HG02970 (cell line): ENCODE measurements around the gene KCNQ1.

Experiments
- ATAC-seq: cut with Tn5 transposase; IDR thresholded peaks from one replicate; pipeline ENCODE4 v1.9.1; 2021; ENCODE audit warnings: mild to moderate bottlenecking, moderate library complexity, moderate number of reproducible peaks; ENCODE audit not compliant: unreplicated experiment, low FRiP score

Gene KCNQ1

DNA sequence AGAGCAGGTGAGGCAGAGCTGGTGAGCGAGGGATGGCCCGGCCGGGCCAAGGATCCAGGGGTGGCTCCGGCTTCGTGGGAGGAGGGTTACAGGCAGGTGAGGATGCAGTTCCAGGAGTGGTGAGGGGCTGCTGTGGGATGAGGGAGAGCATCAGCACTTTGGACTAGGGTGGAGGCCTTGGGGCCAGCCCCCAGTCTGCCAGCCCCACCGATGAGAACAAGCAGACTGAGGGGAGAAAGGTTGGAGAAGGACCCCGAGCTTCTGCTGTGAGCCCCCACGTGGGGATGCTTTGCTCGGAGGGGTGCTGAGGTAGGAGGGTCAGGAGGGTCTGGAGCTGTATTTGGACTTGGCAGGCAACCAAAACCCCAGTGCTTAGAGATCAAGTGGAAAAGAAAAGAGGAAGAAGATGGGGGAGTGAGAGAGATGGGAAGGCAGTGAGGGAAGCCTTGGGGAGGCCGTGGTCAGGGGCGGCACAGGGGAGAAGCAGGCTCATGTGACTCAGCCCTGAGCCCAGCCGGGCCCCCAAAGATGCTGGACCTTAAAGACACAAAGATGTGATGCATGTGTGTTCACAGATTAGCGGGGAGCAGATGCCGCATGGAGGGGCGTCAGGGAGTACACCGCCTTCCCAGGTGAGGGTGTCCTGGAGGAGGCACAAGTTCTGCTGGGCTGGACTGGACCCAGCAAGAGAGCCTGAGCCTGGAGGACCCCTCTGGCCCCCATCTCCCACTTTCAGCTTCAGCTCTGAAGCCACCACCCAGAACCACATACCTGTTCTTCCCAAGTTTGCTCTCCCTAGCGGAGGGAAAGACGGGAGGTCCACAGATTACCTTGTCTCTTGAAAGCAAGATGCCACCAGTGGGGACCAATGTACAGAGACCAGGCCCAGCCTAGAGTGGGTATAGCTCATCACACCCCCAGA lies 349.5 kb downstream of the KCNQ1 start:
- ATAC-seq: no peak

DNA sequence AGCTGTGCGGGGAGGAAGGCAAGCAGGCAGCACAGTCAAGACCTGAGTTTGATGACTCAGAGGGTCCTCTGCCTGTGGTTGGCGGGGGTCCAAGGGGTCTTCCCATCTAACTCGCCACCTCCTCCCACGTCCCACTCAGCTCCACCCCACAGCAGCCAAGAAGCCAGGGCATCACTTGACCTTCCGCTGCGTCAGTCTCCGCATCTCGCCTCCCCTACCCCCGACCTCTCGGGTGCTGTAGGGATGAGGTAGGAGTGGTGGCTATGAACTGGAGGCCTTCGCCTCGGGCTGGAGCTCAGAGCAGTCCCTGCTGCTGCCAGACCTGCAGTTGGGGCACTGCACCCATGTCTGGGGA lies 350.1 kb downstream of the KCNQ1 start:
- ATAC-seq: no peak

DNA sequence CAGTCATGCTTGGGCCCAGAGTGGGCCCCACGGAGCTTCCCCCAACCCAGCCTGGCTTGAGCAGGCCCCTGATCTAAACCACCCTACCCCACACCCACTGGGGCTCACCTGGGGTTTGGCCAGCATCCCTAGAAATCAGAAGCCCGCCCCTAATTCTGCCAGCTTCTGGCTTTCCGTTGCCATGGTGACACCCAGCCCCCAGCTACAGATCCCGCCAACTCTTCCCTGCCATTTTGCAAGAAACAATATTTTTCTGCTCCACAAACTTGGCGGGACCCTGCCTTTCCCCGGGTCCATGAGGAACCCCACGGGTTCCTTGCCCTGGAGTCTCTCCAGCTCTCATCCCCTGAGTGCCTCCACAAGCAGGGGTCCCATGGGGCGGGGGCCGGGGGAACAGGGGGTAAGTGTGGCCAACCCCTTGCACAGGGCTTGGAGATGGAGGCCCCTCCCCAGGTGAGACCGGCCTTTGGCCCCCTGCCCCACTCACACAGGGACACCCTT lies 350.7 kb downstream of the KCNQ1 start:
- no peak for ATAC-seq

DNA sequence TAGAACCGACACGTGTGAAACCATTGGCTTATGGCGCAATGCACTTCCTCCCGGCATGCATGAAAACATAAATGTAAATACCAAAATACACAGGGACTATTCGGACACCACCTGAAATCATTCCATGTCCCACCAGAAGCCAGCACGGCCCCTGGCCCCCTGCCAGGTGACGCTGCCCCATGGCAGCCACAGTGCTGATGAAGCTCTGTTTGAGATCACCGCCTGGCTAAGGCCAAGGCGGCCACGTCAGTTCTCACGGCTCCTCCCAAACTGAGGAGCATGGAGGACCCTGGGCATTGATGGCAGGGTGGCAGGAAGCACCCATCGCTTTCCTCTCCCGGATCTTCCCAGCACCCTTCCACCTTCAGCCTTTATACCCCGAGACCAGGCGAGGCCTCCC lies 351.3 kb downstream of the KCNQ1 start:
- ATAC-seq: no peak

DNA sequence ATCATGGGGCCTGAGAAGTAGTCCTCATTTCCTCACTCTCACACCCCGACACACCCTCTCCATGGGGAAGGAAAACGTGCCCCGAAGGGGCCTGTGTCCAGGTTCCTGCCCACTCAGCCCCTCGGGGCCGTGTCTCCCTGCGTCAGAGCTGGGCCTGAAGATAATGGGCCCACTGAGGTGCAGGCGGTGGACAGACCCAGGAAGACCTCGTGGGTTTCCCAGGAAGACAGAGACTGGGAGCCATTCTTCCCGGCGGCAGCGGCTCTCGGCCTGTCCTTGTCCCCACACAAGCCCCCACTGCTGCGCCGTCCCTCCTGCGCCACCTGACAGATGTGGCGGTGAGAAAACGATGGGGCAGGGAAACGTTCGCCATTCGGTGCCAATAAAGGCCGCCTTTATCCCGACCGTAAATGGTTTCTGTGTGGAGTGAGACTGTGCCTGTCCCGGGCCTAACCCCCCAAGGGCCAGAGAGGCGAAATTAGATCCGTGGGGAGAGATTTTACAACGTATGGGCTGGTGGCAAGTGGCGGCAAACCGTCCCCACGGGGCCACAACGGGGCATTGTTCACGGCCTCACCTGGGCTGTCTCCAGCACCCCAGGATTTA lies 351.8 kb downstream of the KCNQ1 start:
- no peak for ATAC-seq

DNA sequence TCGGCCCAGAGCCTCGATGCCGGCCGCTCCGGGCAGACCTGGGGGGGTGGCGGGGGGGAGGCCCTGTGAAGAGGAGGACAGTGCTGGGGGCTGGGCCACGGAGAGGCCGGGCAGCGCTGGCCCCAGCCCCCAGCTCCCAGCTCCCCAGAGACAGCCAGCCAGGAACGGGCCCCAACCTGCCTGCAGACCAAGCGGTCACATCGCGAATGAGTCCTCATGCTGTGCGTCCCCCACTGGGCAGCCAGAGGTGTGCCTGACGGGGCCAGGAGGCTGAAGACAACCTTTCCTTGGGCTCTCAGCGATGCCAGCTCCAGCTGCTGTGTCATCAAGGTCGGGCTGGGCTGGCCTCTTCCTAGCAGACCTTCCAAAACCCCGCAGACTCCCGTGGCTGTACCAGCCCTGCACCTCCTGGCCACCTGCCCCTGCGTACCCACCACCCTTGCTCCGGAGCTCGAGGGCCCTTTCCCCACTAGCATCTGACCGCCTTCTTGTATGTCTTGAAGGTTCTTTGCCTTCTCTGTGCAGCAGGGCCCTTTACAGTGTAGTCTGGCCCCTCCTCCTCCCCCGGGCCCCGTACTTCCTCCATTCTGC lies 352.4 kb downstream of the KCNQ1 start:
- ATAC-seq: no peak

DNA sequence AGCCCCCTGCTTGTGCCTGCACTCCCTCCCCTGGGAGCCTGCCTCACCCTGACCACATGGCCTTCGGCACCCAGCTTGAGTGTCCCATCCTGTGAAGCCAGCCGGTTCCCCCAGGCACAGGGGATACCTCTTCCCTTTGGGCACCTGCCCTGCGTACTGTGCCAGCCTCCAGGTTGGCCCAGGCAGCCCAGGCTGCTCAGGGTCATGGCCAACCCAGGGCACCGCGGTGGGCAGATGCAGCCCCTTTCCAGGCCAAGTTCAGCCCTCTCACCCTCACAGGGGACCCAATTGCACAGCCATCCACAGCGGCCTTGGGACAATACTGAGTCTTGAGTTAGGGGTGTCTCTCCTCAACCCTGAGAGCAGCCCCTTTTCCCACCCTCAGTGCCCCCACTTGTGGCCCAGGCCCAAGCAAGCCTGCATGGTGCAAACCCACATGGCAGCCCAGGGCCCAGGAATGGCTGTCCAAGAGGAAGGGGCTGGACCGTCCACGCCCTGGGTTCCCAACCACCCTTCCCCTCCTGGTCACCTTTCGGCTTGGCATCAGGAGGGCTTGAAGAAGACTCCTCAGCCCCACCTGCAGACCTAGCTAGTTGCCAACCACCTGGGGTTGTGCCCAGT lies 353.0 kb downstream of the KCNQ1 start:
- ATAC-seq: no peak

DNA sequence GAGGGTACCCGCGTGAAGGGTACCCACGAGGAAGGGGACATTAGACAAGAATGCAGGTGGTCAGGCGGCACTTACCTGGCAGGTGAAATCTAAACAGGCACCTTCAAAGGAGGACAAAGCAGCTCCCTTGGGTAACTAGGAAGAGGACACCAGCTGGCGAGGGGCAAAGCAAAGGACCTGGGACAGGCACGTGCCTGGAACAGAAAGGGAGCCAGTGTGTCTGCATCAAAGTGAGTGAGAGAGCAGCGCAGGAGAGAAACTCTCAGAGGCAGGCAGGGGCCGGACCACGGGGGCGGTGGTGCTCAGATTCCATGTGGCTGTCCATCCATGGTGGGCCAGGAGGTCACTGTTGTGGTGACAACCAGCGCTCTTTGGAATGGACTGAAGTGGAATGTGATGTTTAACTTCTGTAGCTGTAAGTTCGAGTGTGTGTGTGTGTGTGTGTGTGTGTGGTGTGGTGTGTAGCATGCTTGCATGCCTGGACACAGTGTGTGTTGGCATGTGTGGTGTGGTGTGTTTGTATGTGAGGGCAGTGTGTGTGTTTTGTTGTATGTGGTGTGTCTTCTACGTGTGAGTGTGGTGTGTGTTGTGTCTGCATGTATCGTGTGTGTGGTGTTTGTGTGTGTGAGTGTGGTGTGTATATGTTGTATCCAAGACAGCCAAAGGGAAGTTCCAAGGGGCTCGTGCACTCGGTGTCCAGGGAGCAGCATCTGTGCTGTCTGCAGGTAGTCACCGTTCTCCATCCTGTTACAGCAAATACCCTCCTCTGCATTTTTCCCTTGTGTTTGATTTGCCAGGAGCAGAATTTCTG lies 354.3 kb downstream of the KCNQ1 start:
- no peak for ATAC-seq

DNA sequence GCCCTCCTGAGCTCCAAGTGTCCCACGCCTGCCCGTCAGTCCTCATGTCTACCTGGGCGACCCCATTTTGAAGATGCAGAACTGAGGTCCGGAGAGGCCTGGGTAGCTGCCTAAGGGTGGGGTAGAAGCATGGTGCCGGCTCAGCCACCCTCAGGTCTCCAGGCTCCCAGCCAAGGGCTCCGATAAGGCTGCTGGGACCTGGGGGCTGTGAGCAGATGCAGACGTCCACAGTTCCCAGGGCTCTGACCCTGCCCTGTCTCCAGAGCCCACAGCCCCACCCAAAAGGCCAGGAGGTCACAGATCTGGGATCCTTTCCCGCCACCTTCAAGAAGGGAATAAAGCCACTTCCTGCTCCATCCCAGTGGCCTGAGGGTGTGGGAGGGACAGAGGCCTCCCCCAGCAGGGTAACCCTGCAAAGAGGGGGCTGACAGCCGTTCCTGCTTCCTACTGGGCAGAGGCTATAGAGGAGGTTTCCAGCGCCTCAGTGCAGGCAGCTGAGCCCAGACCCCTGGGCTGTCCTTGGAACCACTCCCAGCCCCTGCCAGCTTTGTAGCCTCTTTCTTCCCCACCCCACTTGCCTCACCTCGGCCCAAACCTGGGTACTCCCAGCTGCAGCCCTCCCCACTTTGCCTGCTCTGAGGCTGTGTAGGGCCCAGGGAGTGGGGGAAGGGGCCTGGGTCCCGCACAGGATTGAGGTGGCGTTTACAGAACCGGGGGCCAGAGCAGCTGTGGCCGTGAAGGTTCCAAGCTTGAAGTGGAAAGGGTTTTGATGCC lies 355.3 kb downstream of the KCNQ1 start:
- no peak for ATAC-seq

DNA sequence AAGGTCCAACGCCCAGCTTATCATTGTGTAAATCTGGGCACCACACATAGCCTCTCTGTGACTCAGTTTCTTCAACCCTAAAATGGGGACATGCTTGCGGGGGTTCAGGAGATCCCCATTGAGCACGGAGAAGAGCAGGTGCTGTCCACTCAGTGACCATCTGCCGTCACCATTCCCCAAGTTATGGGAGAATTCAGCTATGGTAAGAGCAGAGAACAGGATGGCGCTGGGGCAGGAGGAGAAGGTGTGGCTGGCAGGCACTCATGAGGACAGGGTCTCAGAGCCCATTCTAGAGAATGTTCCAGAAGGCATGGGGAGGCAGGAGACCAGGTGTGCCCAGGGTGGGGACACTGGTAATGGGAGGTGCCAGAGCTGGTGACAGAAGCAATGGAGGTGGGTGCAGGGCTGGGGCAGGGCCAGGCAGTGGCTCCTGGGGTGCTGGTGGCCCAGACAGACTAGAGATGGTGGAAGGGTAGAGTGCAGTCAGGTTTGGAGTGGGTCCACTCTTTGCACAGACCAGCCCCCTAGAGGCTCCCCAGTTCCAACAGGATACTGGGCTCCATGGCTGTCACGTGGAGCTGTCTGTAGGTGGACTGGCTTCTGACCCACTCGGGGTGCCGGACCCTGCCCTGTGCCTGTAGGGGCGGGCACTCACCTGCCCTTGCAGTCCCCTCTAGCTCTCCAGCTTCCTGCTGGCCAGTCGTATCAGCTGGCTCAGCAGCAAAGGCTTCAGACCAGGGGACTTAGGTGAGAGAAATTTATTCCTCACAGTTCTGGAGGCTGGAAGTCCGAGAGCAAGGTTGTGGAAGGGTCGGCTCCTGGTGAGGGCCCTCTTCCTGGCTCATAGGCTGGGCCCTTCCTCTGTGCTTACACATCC lies 356.1 kb downstream of the KCNQ1 start:
- no peak for ATAC-seq

DNA sequence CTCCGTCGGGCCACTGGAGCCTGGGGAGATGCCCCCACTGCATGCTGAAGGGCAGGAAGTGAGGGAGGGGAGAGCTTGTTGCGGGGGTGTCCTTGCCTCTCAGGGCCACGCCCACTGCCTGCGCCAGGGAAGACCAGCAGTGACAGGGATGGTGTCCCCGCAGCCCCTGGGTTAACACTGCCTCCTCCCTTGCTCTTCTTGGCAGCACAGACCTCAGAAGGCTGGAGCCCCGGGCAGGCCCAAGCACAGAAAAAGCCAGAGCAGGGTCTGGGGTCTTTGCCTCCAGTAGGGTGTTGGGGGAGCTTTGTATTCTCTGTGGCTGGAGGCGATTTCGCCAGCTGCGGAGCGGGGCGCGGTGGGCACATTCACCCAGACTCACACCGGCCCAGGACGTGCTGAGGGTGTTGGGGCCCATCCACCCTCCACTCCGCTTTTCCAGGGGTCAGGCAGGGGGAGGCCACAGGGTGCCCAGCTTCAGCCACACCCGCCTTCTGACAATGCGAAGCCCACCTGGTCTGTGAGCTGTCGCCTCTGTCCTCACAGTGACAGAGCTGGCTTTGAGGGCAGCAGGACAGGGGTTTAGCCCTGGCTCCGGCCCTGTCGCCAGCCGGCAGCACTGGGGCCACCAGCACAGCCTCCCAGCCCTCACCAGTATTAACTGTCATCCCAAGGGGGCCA lies 357.0 kb downstream of the KCNQ1 start:
- ATAC-seq: no peak

DNA sequence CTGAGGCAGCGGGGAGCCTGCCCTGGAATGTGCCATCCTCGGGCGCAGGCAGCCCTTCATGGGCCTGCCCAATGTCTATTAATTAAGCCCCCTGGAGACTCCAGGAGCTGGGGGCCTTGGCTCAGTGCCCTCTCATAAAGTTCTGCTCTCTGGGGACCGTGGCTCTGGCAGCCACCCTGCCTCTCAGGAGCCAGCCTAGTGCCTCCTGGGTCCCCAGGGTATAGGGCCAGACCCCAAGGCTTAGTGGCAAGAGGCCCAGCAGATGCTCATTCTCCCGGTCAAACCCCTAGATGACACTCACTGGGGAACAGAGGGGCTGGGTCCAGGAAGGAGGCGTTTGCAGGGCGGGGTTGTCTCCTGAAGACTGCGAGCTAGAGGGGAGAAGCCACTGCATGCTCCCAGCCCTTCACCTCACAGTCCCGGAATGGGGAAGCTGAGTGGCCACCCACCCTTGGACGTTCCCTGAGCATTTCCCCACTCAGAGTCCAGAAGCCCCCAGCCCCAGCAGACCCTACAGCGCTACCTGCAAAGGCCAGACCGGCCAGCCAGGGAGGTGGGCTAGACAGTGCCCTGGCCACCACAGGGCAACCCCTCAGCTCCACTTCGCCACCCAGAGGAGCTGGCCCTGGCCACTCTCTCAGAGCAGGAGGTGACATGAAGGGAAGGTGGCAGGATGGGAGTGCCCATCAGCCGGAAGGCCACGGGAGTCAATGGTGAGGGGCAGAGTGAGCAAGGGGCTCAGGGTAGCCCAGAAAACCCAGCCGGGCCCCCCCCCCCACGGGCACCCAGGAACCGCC lies 357.8 kb downstream of the KCNQ1 start:
- ATAC-seq: no peak

DNA sequence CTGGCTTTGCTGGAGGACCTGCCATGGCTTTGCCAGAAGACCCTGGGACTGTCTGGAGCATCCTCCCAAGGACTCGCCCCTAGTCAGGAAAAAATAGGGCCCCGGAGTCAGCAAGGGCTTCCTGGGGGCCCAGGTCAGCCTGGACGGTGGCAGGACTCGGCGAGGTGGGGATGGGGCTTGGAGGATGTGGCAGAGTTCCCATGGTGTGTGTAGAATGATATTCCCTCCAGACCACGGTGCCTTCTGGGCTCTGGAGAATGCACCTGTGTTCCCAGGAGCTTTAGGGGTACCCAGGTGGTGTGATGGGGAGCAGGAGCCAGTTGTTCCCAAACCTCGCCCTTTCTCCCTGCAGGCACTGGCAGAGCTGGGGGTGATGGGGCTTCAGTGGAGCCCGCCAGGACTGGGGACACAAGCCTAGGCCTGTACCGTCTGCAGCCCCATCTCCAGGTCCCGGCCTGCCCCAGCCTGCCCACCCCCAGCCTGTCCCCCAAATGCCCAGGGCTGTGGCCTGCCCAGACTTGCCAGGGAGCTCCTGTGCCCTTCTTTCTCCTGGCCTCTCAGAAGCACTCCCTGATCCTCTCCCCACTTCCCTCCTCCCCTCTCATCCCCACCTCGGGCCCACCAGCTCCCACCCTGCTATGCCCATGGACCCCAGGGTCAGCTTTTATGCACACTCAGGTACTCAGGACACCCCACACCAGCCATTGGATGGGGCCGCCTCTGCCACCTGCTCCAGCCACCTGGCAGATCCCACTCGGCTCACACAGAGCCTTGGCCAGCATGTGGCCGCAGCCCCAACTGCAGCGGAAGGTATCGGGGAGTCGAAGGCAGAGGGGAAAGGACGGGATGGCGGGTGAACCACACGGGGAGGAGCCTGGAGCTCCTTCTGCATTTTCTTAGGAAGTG lies 358.6 kb downstream of the KCNQ1 start:
- no peak for ATAC-seq

DNA sequence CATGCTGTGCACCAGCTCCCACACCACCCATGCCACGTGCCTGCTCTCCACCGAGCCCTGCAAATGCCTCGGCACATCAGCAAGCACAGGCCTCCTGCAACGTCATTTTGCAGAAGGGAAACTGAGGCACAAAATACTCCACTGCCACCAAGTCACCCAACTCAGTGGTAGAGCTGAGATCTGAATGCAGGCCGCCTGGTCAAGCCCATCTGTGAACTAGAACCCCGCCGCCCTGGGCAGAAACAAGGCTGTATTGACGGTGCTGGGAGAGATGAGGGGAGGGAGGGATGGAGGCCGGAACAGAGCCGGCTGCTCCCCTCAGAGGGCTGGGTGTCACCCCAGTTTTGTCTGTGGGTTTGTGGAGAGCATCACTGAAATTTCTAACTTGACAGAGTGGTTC lies 359.4 kb downstream of the KCNQ1 start:
- no peak for ATAC-seq

DNA sequence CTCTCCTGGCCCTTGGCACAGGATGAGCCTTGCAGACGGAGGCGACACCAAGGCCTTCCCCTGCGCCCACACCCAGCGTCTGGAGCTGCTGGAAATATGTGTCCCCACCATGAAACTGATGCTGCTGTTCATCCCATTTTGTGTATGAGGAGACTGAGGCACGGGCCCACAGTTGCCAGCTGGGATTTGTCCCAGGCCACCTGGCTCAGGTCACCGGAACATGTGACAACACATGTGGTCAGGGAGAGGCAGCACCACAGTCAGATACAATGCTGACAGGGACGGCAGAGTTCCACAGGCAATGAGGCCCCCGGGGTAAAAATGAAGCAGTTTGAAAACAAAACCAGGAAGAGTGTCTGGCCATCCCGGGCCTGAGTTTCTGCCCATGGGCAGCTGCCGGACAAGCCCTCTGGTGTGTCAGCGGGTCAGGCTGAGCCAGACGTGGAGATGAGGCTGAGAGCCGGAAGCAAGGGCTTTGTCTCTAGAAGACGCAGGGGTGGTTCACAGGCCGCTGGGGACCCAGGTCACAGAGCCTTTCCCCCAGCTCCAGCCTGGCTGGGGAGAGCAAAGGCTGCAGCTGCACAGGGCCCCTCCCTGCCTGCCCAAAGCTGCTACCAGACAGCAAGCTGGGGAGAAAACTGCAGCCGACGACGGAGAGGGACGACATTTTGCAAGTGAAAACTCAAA lies 360.0 kb downstream of the KCNQ1 start:
- ATAC-seq: no peak
